Pancreas (tissue), 10 donors: ENCODE data around the gene STK25. TPM values are rescaled to one million over a fixed set of nuclear protein-coding genes. Genes with fewer than 3 reads are reported as not detected.
A peak's percentile ranks its signal among the peaks of the same experiment; 100 is the strongest.

Source experiments
- ATAC-seq, 4 donors: fragments of 200-7000 bp; cut with Tn5 transposase; one replicate each; pipeline versions ENCODE4 v1.8.0 to v1.9.1; 2020; ENCODE audit warnings: mild to moderate bottlenecking in 4 of 4, moderate library complexity in 4 of 4
- DNase-seq, 6 donors: peaks; one replicate each; pipeline ENCODE4 v3.0.0-alpha.2; 2020
- FAIRE-seq: peaks from 2 replicates; lab custom pipeline; 2012; peaks lifted over from hg19 to GRCh38; lab: Jason Lieb, UNC
- H3K27ac ChIP-seq, 4 donors: fragments of 200-600 bp; sonication (generic); 1 replicate in 3 of 4; 2 replicates in 1 of 4; pipeline versions ENCODE4 v1.5.0 to v1.8.0; 2020
- H3K27me3 ChIP-seq, 4 donors: fragments of 200-600 bp; one replicate each; pipeline ENCODE4 v1.8.0; 2021
- H3K36me3 ChIP-seq, 3 donors: fragments of 200-600 bp; sonication (generic) in 1 of 3; one replicate each; pipeline versions ENCODE4 v1.5.0 to v1.8.0; 2020 to 2021
- H3K4me1 ChIP-seq, 3 donors: fragments of 200-600 bp; one replicate each; pipeline ENCODE4 v1.8.0; 2021
- H3K4me3 ChIP-seq, 4 donors: fragments of 200-600 bp; sonication (generic) in 2 of 4; one replicate each; pipeline versions ENCODE4 v1.5.0 to v1.8.0; 2020 to 2021
- H3K9me3 ChIP-seq, 4 donors: fragments of 200-600 bp; one replicate each; pipeline ENCODE4 v1.8.0; 2021
- CTCF ChIP-seq, 4 donors: fragments of 200-600 bp; sonication (generic) in 3 of 4; IDR thresholded peaks; one replicate each; pipeline versions ENCODE4 v1.5.0 to v1.8.0; 2021; ENCODE audit warnings: antibody characterized with exemption in 4 of 4
- WGBS, 2 donors: extraction: QIAGEN DNeasy Blood & Tissue Kit; methylation state at CpG; one replicate each; pipeline ENCODE4 v1.1.7; 2013; 5-methylcytosine and 5-hydroxymethylcytosine counted together
- intact Hi-C, 3 donors: fragments of 100-400 bp; cut with DNase I; formaldehyde crosslinking; loops; one replicate each; pipeline versions ENCODE4 v1.11.1 to v1.14.2; 2022
- polyA plus RNA-seq, 2 donors: library from polyadenylated mRNA; stranded (reverse); fragments of 200-250 nt; gene quantifications; one replicate each; pipeline ENCODE4 v1.2.3, GENCODE V29; 2013
- total RNA-seq, 6 donors: library from RNA; stranded (reverse); fragmentation: NEBNext Ultra II Directional in 4 of 6; extraction: Animal tissue kit (Norgen Biotek cat#: 25700) in 4 of 6; gene quantifications; one replicate each; pipeline versions ENCODE4 v1.2.1 to v1.2.4, GENCODE V29; 2021 to 2023
- donor health status: healthy with polysubstance abuse.
- donor health status: DM: no; HTN: no; CAD: no; lungs with moderate emphysema.
- donor health status: DM: no; HTN: no; CAD: no.
- donor health status: control.
- donor health status: control.
- donor health status: Bipolar disorder and iron deficiency.
- donor health status: DM: yes; HTN: yes; CAD: no.
- donor health status: DM: no; HTN: no; CAD: no.
- donor health status: DM: no; HTN: no; CAD: no.
- donor health status: DM: yes; HTN: yes; CAD: no.

Gene STK25
- total RNA-seq, result 100 to 1,000 TPM in 1 of 6 donors, 10 to 100 TPM in 5; 60.6 to 103 (median 71.7) TPM
- polyA plus RNA-seq, result 100 to 1,000 TPM; 265 to 282 TPM

DNA sequence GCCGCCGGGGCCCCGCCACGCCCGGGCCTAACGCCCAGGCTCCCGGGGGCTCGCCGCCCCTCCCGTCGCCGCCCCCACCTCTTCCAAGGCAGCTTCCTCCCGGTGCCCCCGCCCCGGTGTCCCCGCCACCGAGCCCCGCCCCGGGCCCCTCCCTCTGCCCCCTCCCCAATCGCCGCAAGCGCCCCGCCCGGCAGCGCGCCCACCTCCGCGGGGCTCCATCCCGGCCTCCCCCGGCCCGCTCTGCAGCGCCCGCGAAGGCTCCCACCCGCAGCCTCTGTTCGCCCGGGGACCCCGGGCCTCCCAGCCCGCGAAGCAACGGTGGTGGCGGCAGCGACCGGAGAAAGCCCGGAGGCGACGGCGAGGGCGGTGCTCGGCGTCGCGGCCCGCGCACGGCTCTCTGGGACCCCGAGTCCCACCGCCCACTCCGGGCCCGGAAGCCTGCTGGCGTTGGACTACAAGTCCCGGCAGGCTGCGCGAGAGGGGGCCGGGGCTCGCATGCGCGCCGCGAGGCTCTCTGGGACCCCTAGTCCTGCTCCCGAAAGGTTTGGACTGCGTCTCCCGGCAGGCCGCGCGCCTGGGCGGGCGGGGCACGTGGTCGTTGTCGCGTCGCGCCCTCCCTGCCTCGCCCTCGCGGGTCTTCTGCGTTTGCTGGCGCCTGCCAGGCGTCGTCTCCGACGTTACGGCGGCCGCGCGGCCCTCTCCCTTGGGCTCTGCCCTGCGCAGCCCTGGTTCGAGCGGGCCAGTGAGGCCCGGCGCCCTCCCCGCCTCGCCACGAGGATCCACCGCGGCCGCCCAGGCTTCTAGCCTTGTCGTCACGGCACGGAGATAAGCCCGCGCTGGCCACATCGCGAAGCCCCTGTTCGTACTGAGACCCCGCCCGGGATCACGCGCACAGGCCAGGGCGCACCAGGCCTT is at the start of gene STK25:
Gene STK25, minus strand, starts transcription at position 345 of the 915 bp plus-strand sequence. CDS start 549 bp downstream, outside the sequence.
- FAIRE-seq, result no peak
- H3K27me3 ChIP-seq, result no peaks in the 10 kb centered on the region
- no peaks in the 10 kb centered on the region for H3K36me3 ChIP-seq
- H3K27ac ChIP-seq, result peak within 1 kb of the TSS; percentile 65 to 91 (median 76)
- WGBS, 2 donors, result 1% methylated on average over 69 to 120 of the region's 122 CpGs
- TF ChIP-seq CTCF (IDR thresholded peaks at IDR 0.05), result no peak
- peak; percentile 89 to 96 (median 93) for ATAC-seq
- H3K4me3 ChIP-seq, result peak within 1 kb of the TSS; percentile 60 to 94 (median 74)
- H3K9me3 ChIP-seq, result no peaks in the 10 kb centered on the region
- intact Hi-C loops, result no loop called here
- H3K4me1 ChIP-seq, result peaks cover 14 to 30% (median 22%) of the 10 kb centered on the region in 3 donors
- DNase-seq, result peak; percentile 96 to 100 (median 98)

DNA sequence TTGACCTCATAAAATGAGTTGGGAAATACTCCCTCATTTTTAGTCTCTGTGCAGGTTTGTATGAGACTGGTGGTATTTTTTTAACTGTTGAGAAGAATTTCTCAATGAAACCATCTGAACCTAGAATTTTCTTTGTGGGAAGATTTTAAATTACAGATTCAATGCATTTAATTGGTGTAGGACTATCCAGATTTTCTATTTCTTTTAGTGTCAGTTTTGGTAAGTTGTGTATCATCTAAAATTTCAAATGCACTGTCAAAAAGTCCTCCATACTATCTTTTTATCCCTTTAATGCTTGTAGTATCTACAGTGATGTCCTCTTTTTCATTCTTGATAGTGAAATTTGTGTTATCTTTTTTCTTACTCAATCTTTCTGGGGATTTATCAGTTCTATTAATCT is 48.4 kb upstream of the STK25 start:
- intact Hi-C loops, result no loop called here
- Histone ChIP-seq H3K36me3 (no peaks in the 10 kb centered on the region), H3K9me3 (no peaks in the 10 kb centered on the region), H3K4me3 (no peak overlapping the region), H3K27me3 (no peaks in the 10 kb centered on the region), H3K27ac (no peak overlapping the region), H3K4me1 (peaks cover 0 to 10% (median 8%) of the 10 kb centered on the region in 3 donors)
- no peak for DNase-seq
- ATAC-seq, result no peak
- no peak for TF ChIP-seq CTCF (IDR thresholded peaks at IDR 0.05)
- FAIRE-seq, result no peak

- FAIRE-seq (no peak), ATAC-seq (no peak), DNase-seq (peak in 1 of 6 donors; percentile 3)
- H3K27ac ChIP-seq, result no peak overlapping the region
- no peaks in the 10 kb centered on the region for H3K27me3 ChIP-seq
- no peaks in the 10 kb centered on the region for H3K36me3 ChIP-seq
- TF ChIP-seq CTCF (IDR thresholded peaks at IDR 0.05), result no peak
- H3K9me3 ChIP-seq, result no peaks in the 10 kb centered on the region
- WGBS, 2 donors, result 59 to 62% methylated on average over 3 of the region's 3 CpGs
- intact Hi-C loops, result no loop called here
- H3K4me1 ChIP-seq, result peaks cover 0 to 10% (median 8%) of the 10 kb centered on the region in 3 donors
- H3K4me3 ChIP-seq, result no peak overlapping the region
Observed at GRCh38 chr2:241555711-241556110, 47.3 kb upstream of the STK25 start.

DNA sequence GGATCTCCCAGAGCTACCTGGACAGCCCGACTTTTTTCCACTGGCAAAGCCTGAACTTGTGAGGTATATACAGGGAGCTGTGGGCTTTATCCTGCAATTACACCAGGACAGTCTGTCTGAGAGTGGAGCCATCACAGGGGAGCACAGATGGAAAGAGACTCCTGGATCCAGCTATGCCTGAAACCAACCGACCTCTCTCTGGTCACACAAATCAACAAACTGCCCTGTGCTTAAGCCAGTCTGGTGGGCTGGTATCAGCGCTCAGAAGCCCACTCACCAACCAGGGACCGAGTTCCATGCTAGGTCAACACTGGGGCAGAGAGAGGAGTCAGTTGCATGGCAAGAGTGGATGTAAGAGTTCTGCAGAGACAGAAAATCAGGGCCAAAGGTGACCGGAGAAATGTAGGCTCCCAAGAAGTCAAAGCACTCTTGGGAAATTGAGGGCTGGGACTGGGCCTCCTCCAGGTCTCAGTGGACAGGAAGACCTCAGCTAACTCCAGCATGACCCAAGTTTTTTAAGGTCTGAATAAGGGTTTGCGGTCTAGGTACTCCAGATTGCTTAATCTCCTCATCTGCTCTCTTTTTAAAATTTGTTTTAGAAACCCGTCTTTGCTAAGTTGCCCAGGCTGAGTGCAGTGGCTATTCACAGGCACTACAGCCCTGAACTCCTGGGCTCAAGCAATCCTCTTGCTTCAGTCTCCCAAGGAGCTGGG is 46.4 kb upstream of the STK25 start:
- Histone ChIP-seq H3K27me3 (no peaks in the 10 kb centered on the region), H3K36me3 (no peaks in the 10 kb centered on the region), H3K27ac (no peak overlapping the region), H3K4me1 (peaks cover 0 to 3% (median 0%) of the 10 kb centered on the region in 3 donors), H3K4me3 (no peak overlapping the region), H3K9me3 (no peaks in the 10 kb centered on the region)
- DNase-seq (no peak), FAIRE-seq (no peak), ATAC-seq (no peak)
- no peak for TF ChIP-seq CTCF (IDR thresholded peaks at IDR 0.05)
- intact Hi-C loops, result no loop called here
- WGBS, 2 donors, result 79 to 90% methylated on average over 7 of the region's 7 CpGs
